ENCODE data around the gene HLF. TPM values are rescaled to one million over a fixed set of nuclear protein-coding genes. Genes with fewer than 3 reads are reported as not detected.

The HLF gene
- total RNA-seq, 1 experiment from 2014 or later, result 1.5 TPM

- no TSS peak for BruUV-seq (replicated peaks)
- Histone ChIP-seq H3K4me1 (ENCODE audit: control insufficient read depth in 1 of 2, insufficient read depth in 2 of 2, low read length in 2 of 2) (peaks cover 0 to 3% of the 10 kb centered on the region in 2 experiments; a peak in 1 of 4 replicates), H3K9me3 (ENCODE audit: control insufficient read depth in 1 of 2, insufficient read depth in 1 of 2, low read depth in 1 of 2, low read length in 2 of 2) (no peaks in the 10 kb centered on the region), H3K4me2 (ENCODE audit: low read length) (no peak overlapping the region), H3K27me3 (ENCODE audit: insufficient read depth, low read length) (no peaks in the 10 kb centered on the region), H4K20me1 (ENCODE audit: insufficient read depth) (no peaks in the 10 kb centered on the region), H3K9me2 (ENCODE audit: insufficient read depth) (no peaks in the 10 kb centered on the region; the same call in 1 of the 2 replicates), H3K4me3 (replicated peaks in 1 of 2; ENCODE audit: low read depth in 1 of 2, low read length in 2 of 2) (no peak overlapping the region), H3K9ac (ENCODE audit: low read length) (no peak overlapping the region), H3K36me3 (ENCODE audit: control insufficient read depth in 1 of 2, insufficient read depth in 2 of 2, low read length in 2 of 2) (no peaks in the 10 kb centered on the region), H3K79me2 (ENCODE audit: insufficient read depth, low read length) (no peaks in the 10 kb centered on the region), H2AFZ (ENCODE audit: low read depth, low read length, poor library complexity, severe bottlenecking) (no peak overlapping the region), H3K27ac (ENCODE audit: low read depth, low read length) (no peak overlapping the region)
- no peak for DNase-seq (ENCODE audit: low read depth, low spot score)
- RAD21 ChIA-PET (ENCODE audit: low non-redundant PET in 1 of 2, low total read pairs in 2 of 2, uncharacterized antibody in 2 of 2, unreplicated experiment in 2 of 2), result no interaction called here
- no peak for ATAC-seq
- TF ChIP-seq CBX3 (IDR thresholded peaks at IDR 0.05; ENCODE audit: low read depth) (no peak), ZBTB33 (IDR thresholded peaks at IDR 0.05; ENCODE audit: extremely low read depth, insufficient replicate concordance, low read length) (no peak), CEBPB (IDR thresholded peaks at IDR 0.05; ENCODE audit: low read depth) (no peak)
- intact Hi-C loops (cut with micrococcal nuclease), result no loop called here
- POLR2A ChIA-PET, result no interaction called here
- CTCF ChIA-PET, result no interaction called here
Measured at GRCh38 chr17:55325406-55325805, 60.6 kb downstream of the HLF start.

- peaks cover 0 to 3% of the 10 kb centered on the region in 2 experiments; a peak in 1 of 4 replicates for H3K4me1 ChIP-seq (ENCODE audit: control insufficient read depth in 1 of 2, insufficient read depth in 2 of 2, low read length in 2 of 2)
- ChIA-PET RAD21 (ENCODE audit: low non-redundant PET in 1 of 2, low total read pairs in 2 of 2, uncharacterized antibody in 2 of 2, unreplicated experiment in 2 of 2) (no interaction called here), POLR2A (no interaction called here), CTCF (interaction anchor here (0.6 kb wide), 1 partner anchor 86 kb away, joined by 3 read pairs; no protein-coding TSS in a partner anchor)
- no peaks in the 10 kb centered on the region for H3K36me3 ChIP-seq (ENCODE audit: control insufficient read depth in 1 of 2, insufficient read depth in 2 of 2, low read length in 2 of 2)
- H3K4me2 ChIP-seq (ENCODE audit: low read length), result no peak overlapping the region
- H3K79me2 ChIP-seq (ENCODE audit: insufficient read depth, low read length), result no peaks in the 10 kb centered on the region
- H3K9me3 ChIP-seq (ENCODE audit: control insufficient read depth in 1 of 2, insufficient read depth in 1 of 2, low read depth in 1 of 2, low read length in 2 of 2), result no peaks in the 10 kb centered on the region
- H2AFZ ChIP-seq (ENCODE audit: low read depth, low read length, poor library complexity, severe bottlenecking), result no peak overlapping the region
- intact Hi-C loops (cut with micrococcal nuclease), result no loop called here
- no peaks in the 10 kb centered on the region; the same call in 1 of the 2 replicates for H3K9me2 ChIP-seq (ENCODE audit: insufficient read depth)
- ATAC-seq (no peak), DNase-seq (ENCODE audit: low read depth, low spot score) (no peak)
- H3K9ac ChIP-seq (ENCODE audit: low read length), result no peak overlapping the region
- BruUV-seq (replicated peaks), result no TSS peak
- H4K20me1 ChIP-seq (ENCODE audit: insufficient read depth), result no peaks in the 10 kb centered on the region
- H3K4me3 ChIP-seq (replicated peaks in 1 of 2; ENCODE audit: low read depth in 1 of 2, low read length in 2 of 2), result no peak overlapping the region
- H3K27me3 ChIP-seq (ENCODE audit: insufficient read depth, low read length), result no peaks in the 10 kb centered on the region
- no peak overlapping the region for H3K27ac ChIP-seq (ENCODE audit: low read depth, low read length)
- TF ChIP-seq REST (IDR thresholded peaks at IDR 0.05; ENCODE audit: low read depth), result no peak
- TF ChIP-seq POLR2AphosphoS5 (IDR thresholded peaks at IDR 0.05; ENCODE audit: low read depth, low read length), result no peak
- no peak for TF ChIP-seq SRF (IDR thresholded peaks at IDR 0.05; ENCODE audit: low read depth)
- TF ChIP-seq SIN3A (IDR thresholded peaks at IDR 0.05; ENCODE audit: low read depth), result no peak
- no peak for TF ChIP-seq JUND (IDR thresholded peaks at IDR 0.05)
- no peak for TF ChIP-seq ZFX (IDR thresholded peaks at IDR 0.05)
- TF ChIP-seq EZH2 (IDR thresholded peaks at IDR 0.05), result no peak
- no peak for TF ChIP-seq CEBPB (IDR thresholded peaks at IDR 0.05; ENCODE audit: low read depth)
- TF ChIP-seq ATF3 (IDR thresholded peaks at IDR 0.05), result no peak
- no peak for TF ChIP-seq ELF1 (IDR thresholded peaks at IDR 0.05; ENCODE audit: borderline replicate concordance, low read depth)
- TF ChIP-seq TCF7L2 (IDR thresholded peaks at IDR 0.05; ENCODE audit: borderline replicate concordance, extremely low read depth, insufficient read depth, insufficient read length), result no peak
- no peak for TF ChIP-seq EGR1 (IDR thresholded peaks at IDR 0.05; ENCODE audit: low read depth)
- no peak for TF ChIP-seq FOSL1 (IDR thresholded peaks at IDR 0.05; ENCODE audit: low read depth)
Measured at GRCh38 chr17:55326030-55326429, 61.3 kb downstream of the HLF start.

Measured in HCT116 (cell line).